K562 (cell line): ENCODE measurements around the gene PPP1R9B. TPM values are rescaled to one million over a fixed set of nuclear protein-coding genes. Genes with fewer than 3 reads are reported as not detected.

Source experiments
- ATF1 ChIP-seq, 2 experiments: fragments of 450-650 bp in 1 of 2; IDR thresholded peaks; 2 replicates each; pipeline ENCODE4 v1.6.1; 2016; ENCODE audit warnings: missing compliant biosample characterization in 1 of 2, missing genetic modification characterization in 1 of 2
- CTBP1 ChIP-seq: fragments of 450-650 bp; IDR thresholded peaks from 2 replicates; pipeline ENCODE4 v1.6.1; 2016; ENCODE audit warnings: borderline replicate concordance
- EP300 ChIP-seq: IDR thresholded peaks from 2 replicates; pipeline ENCODE4 v1.6.1; 2012; ENCODE audit warnings: low read length, improper control_type of control experiment
- ESRRA ChIP-seq: fragments of 450-650 bp; IDR thresholded peaks from 2 replicates; pipeline ENCODE4 v1.6.1; 2014; ENCODE audit warnings: low read depth, mild to moderate bottlenecking, moderate library complexity, borderline replicate concordance
- FOXK1 ChIP-seq: sonication (generic); formaldehyde crosslinking; IDR thresholded peaks from 2 replicates; pipeline ENCODE4 v1.8.0; 2022; ENCODE audit warnings: missing genetic modification reagents, mild to moderate bottlenecking, borderline replicate concordance
- HDAC8 ChIP-seq: fragments of 450-650 bp; IDR thresholded peaks from 2 replicates; pipeline ENCODE4 v1.6.1; 2016; ENCODE audit warnings: mild to moderate bottlenecking, missing genetic modification characterization, moderate library complexity, missing compliant biosample characterization
- HSF4 ChIP-seq: fragments of 250-450 bp; sonication (Bioruptor Pico); IDR thresholded peaks from 2 replicates; pipeline ENCODE4 v2.1.2; 2022; ENCODE audit warnings: mild to moderate bottlenecking, moderate library complexity, borderline replicate concordance
- KDM2B ChIP-seq: fragments of 250-450 bp; sonication (Bioruptor Pico); IDR thresholded peaks from 2 replicates; pipeline ENCODE4 v1.8.0; 2021; ENCODE audit warnings: mild to moderate bottlenecking, moderate library complexity
- KDM5B ChIP-seq: fragments of 200-600 bp; sonication (generic); IDR thresholded peaks from 2 replicates; pipeline ENCODE4 v1.6.1; 2012; ENCODE audit warnings: low read depth, mild to moderate bottlenecking, moderate library complexity, low read length, control low read depth, inconsistent platforms; ENCODE audit not compliant: insufficient replicate concordance
- MXI1 ChIP-seq: IDR thresholded peaks from 2 replicates; pipeline ENCODE4 v1.6.1; 2011; ENCODE audit warnings: low read depth, mild to moderate bottlenecking, improper control_type of control experiment, low read length
- NEUROD1 ChIP-seq: fragments of 150-350 bp; IDR thresholded peaks from 2 replicates; pipeline ENCODE4 v1.6.1; 2014; ENCODE audit warnings: borderline replicate concordance, low read length, low read depth; ENCODE audit not compliant: partially characterized antibody
- PHF8 ChIP-seq: fragments of 200-600 bp; sonication (generic); IDR thresholded peaks from 2 replicates; pipeline ENCODE4 v1.6.1; 2012; ENCODE audit warnings: mixed run types, mild to moderate bottlenecking, inconsistent platforms, low read length, moderate library complexity, borderline replicate concordance
- PRPF4 ChIP-seq: fragments of 200-400 bp; formaldehyde crosslinking; IDR thresholded peaks from one replicate; pipeline ENCODE4 v1.6.1; 2017; ENCODE audit warnings: low read length, low read depth, mild to moderate bottlenecking; ENCODE audit not compliant: insufficient read depth, poor library complexity, severe bottlenecking
- SMC3 ChIP-seq: conservative IDR thresholded peaks from 2 replicates; pipeline ENCODE4 v1.6.1; 2011; ENCODE audit warnings: low read depth, low read length, improper control_type of control experiment; ENCODE audit not compliant: insufficient read depth
- SRSF1 ChIP-seq: fragments of 200-400 bp; formaldehyde crosslinking; IDR thresholded peaks from 2 replicates; pipeline ENCODE4 v1.6.1; 2017; ENCODE audit warnings: mild to moderate bottlenecking, low read depth, low read length, moderate library complexity
- TCF3 ChIP-seq: sonication (generic); formaldehyde crosslinking; IDR thresholded peaks from 2 replicates; pipeline ENCODE4 v1.4.0; 2020; ENCODE audit warnings: mild to moderate bottlenecking, missing genetic modification reagents
- ZKSCAN8 ChIP-seq: fragments of 200-800 bp; sonication (Bioruptor generic); IDR thresholded peaks from 2 replicates; pipeline ENCODE4 v1.6.1; 2016; ENCODE audit warnings: missing genetic modification characterization, missing compliant biosample characterization
- ZNF12 ChIP-seq: sonication (generic); formaldehyde crosslinking; IDR thresholded peaks from 2 replicates; pipeline ENCODE4 v1.4.0; 2020; ENCODE audit warnings: mild to moderate bottlenecking, missing genetic modification reagents
- ZNF217 ChIP-seq: sonication (generic); formaldehyde crosslinking; IDR thresholded peaks from 2 replicates; pipeline ENCODE4 v1.8.0; 2022; ENCODE audit warnings: mild to moderate bottlenecking, missing genetic modification reagents
- ZNF263 ChIP-seq: sonication (generic); formaldehyde crosslinking; IDR thresholded peaks from 2 replicates; pipeline ENCODE4 v1.8.0; 2022; ENCODE audit warnings: mild to moderate bottlenecking, missing genetic modification reagents, borderline replicate concordance
- ZNF3 ChIP-seq: fragments of 250-450 bp; sonication (Bioruptor Pico); IDR thresholded peaks from 2 replicates; pipeline ENCODE4 v1.5.0; 2021; ENCODE audit warnings: mild to moderate bottlenecking, moderate library complexity
- ZNF445 ChIP-seq: fragments of 250-450 bp; sonication (Bioruptor Pico); IDR thresholded peaks from 2 replicates; pipeline ENCODE4 v1.4.0; 2020; ENCODE audit warnings: low read depth, mild to moderate bottlenecking, moderate library complexity
- polyA plus RNA-seq, 8 experiments: library from polyadenylated mRNA; depleted of rRNA in 4 of 8; stranded (reverse) in 5 of 8; unstranded in 3 of 8; fragments of >200 nt; fragmentation: Nextera tagmentation in 2 of 8; fragmentation: Illumina TruSeq in 1 of 8; extraction: Ambion mirVana in 2 of 8; extraction: Trizol in 1 of 8; gene quantifications; 2 replicates each; pipeline versions ENCODE4 v1.2.1 to v1.2.3, GENCODE V29; 2011 to 2014; ENCODE audit warnings: inconsistent platforms in 1 of 8, missing spikeins in 1 of 8
- total RNA-seq, 7 experiments: library from RNA; depleted of rRNA in 6 of 7; stranded (reverse); fragments of >200 nt in 6 of 7; fragmentation: Illumina TruSeq in 2 of 7; extraction: Trizol in 2 of 7; gene quantifications; 2 replicates each; pipeline versions ENCODE4 v1.2.1 to v1.2.3, GENCODE V29; 2011 to 2021; ENCODE audit warnings: low replicate concordance in 1 of 7
- TF ChIP-seq, protein P1 (sequence below): fragments of 200-400 bp; formaldehyde crosslinking; IDR thresholded peaks from 2 replicates; pipeline ENCODE4 v1.6.1; 2017; ENCODE audit warnings: mild to moderate bottlenecking, low read depth, low read length, moderate library complexity
- TF ChIP-seq, protein P2 (sequence below): fragments of 450-650 bp; IDR thresholded peaks from 2 replicates; pipeline ENCODE4 v1.6.1; 2018; ENCODE audit warnings: mild to moderate bottlenecking, low read depth; ENCODE audit not compliant: partially characterized antibody

Gene PPP1R9B
- total and polyA plus RNA-seq, 9 of the 15 experiments (the other 6 are each of a cell fraction or from before 2014, with no cell fraction given): 0.10 to 63.5 (median 24.7) TPM

- TF ChIP-seq ZNF263 (CRISPR knock-in tag) (peak; percentile 30; the same call in 1 of the 2 replicates), PRPF4 (no peak), PHF8 (peak; percentile 56; the same call in 1 of the 2 replicates), CTBP1 (peak; percentile 97), HDAC8 (0 out of 2 replicates have a peak, but pooled peaks have one; percentile 66), SMC3 (peak; percentile 91), ESRRA (peak; percentile 59; the same call in 1 of the 2 replicates), KDM5B (peak; percentile 59), KDM2B (CRISPR knock-in tag) (peak; percentile 12; the same call in 1 of the 2 replicates), ATF1 (CRISPR knock-in tag; IDR thresholded peaks at IDR 0.05) (no peak), ATF1 (tag; IDR thresholded peaks at IDR 0.05) (peak; percentile 79), ZNF3 (CRISPR knock-in tag) (no peak), ZKSCAN8 (CRISPR knock-in tag) (no peak), NEUROD1 (no peak), ZNF12 (CRISPR knock-in tag) (no peak), ZNF217 (CRISPR knock-in tag) (no peak), MXI1 (no peak), FOXK1 (CRISPR knock-in tag) (0 out of 2 replicates have a peak, but pooled peaks have one; percentile 85), EP300 (0 out of 2 replicates have a peak, but pooled peaks have one; percentile 25), HSF4 (CRISPR knock-in tag) (no peak), SRSF1 (no peak), ZNF445 (CRISPR knock-in tag) (no peak), TCF3 (peak; percentile 44; the same call in 1 of the 2 replicates)
- TF ChIP-seq, protein P1, sequence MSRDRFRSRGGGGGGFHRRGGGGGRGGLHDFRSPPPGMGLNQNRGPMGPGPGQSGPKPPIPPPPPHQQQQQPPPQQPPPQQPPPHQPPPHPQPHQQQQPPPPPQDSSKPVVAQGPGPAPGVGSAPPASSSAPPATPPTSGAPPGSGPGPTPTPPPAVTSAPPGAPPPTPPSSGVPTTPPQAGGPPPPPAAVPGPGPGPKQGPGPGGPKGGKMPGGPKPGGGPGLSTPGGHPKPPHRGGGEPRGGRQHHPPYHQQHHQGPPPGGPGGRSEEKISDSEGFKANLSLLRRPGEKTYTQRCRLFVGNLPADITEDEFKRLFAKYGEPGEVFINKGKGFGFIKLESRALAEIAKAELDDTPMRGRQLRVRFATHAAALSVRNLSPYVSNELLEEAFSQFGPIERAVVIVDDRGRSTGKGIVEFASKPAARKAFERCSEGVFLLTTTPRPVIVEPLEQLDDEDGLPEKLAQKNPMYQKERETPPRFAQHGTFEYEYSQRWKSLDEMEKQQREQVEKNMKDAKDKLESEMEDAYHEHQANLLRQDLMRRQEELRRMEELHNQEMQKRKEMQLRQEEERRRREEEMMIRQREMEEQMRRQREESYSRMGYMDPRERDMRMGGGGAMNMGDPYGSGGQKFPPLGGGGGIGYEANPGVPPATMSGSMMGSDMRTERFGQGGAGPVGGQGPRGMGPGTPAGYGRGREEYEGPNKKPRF: no peak
- TF ChIP-seq, protein P2, sequence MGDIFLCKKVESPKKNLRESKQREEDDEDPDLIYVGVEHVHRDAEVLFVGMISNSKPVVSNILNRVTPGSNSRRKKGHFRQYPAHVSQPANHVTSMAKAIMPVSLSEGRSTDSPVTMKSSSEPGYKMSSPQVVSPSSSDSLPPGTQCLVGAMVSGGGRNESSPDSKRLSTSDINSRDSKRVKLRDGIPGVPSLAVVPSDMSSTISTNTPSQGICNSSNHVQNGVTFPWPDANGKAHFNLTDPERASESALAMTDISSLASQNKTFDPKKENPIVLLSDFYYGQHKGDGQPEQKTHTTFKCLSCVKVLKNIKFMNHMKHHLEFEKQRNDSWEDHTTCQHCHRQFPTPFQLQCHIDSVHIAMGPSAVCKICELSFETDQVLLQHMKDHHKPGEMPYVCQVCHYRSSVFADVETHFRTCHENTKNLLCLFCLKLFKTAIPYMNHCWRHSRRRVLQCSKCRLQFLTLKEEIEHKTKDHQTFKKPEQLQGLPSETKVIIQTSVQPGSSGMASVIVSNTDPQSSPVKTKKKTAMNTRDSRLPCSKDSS: no peak
Observed at GRCh38 chr17:50161023-50161910, 10.8 kb upstream of the PPP1R9B start (continued).
